K562 (cell line): ENCODE data around the gene KCNA2. TPM values are rescaled to one million over a fixed set of nuclear protein-coding genes. Genes with fewer than 3 reads are reported as not detected.

Experiments
- ARID1B ChIP-seq: fragments of 450-650 bp; IDR thresholded peaks from 2 replicates; pipeline ENCODE4 v1.6.1; 2016; ENCODE audit warnings: antibody characterized with exemption, mild to moderate bottlenecking, inconsistent platforms
- CSDE1 ChIP-seq, 2 experiments: fragments of 450-650 bp; IDR thresholded peaks; 2 replicates each; pipeline ENCODE4 v1.6.1; 2016; ENCODE audit warnings: mild to moderate bottlenecking in 1 of 2
- HDAC3 ChIP-seq: fragments of 450-650 bp; IDR thresholded peaks from 2 replicates; pipeline ENCODE4 v1.6.1; 2018; ENCODE audit warnings: borderline replicate concordance, mild to moderate bottlenecking, moderate library complexity; ENCODE audit not compliant: partially characterized antibody
- MYBL2 ChIP-seq, 2 experiments: fragments of 450-650 bp in 1 of 2; sonication (generic) in 1 of 2; formaldehyde crosslinking in 1 of 2; IDR thresholded peaks; 2 replicates each; pipeline versions ENCODE4 v1.6.1 to v1.8.1; 2017 to 2022; ENCODE audit warnings: borderline replicate concordance in 1 of 2, inconsistent platforms in 1 of 2, low read depth in 1 of 2, mild to moderate bottlenecking in 1 of 2, missing genetic modification reagents in 1 of 2, moderate library complexity in 1 of 2
- NR2F6 ChIP-seq: fragments of 450-650 bp; formaldehyde crosslinking; IDR thresholded peaks from 2 replicates; pipeline ENCODE4 v1.4.0; 2020; ENCODE audit warnings: mild to moderate bottlenecking
- NRF1 ChIP-seq, 2 experiments: fragments of 450-650 bp; IDR thresholded peaks in 1 of 2; conservative IDR thresholded peaks in 1 of 2; 2 replicates each; pipeline ENCODE4 v1.6.1; 2014; ENCODE audit warnings: mild to moderate bottlenecking in 2 of 2
- SFPQ ChIP-seq: fragments of 200-400 bp; formaldehyde crosslinking; IDR thresholded peaks from 2 replicates; pipeline ENCODE4 v1.6.1; 2017; ENCODE audit warnings: mild to moderate bottlenecking, low read depth, low read length, moderate library complexity
- TBL1XR1 ChIP-seq, 2 experiments: IDR thresholded peaks; 2 replicates each; pipeline ENCODE4 v1.6.1; 2012; ENCODE audit warnings: improper control_type of control experiment in 2 of 2, low read length in 2 of 2, mild to moderate bottlenecking in 1 of 2
- TCF7 ChIP-seq: sonication (generic); IDR thresholded peaks from 2 replicates; pipeline ENCODE4 v1.6.1; 2016; ENCODE audit warnings: antibody characterized with exemption, borderline replicate concordance
- ZC3H4 ChIP-seq: sonication (generic); formaldehyde crosslinking; IDR thresholded peaks from 2 replicates; pipeline ENCODE4 v1.9.0; 2021; ENCODE audit warnings: missing genetic modification reagents, borderline replicate concordance
- ZFPM2 ChIP-seq: fragments of 250-450 bp; sonication (Bioruptor Pico); IDR thresholded peaks from 2 replicates; pipeline ENCODE4 v1.5.1; 2022; ENCODE audit warnings: mild to moderate bottlenecking
- ZNF165 ChIP-seq: fragments of 250-450 bp; sonication (Bioruptor Pico); IDR thresholded peaks from 2 replicates; pipeline ENCODE4 v1.4.0; 2020; ENCODE audit warnings: borderline replicate concordance
- ZNF408 ChIP-seq: fragments of 250-450 bp; sonication (Bioruptor Pico); IDR thresholded peaks from 2 replicates; pipeline ENCODE4 v1.4.0; 2020; ENCODE audit warnings: low read depth, mild to moderate bottlenecking, moderate library complexity
- polyA plus RNA-seq, 8 experiments: library from polyadenylated mRNA; depleted of rRNA in 4 of 8; stranded (reverse) in 5 of 8; unstranded in 3 of 8; fragments of >200 nt; fragmentation: Nextera tagmentation in 2 of 8; fragmentation: Illumina TruSeq in 1 of 8; extraction: Ambion mirVana in 2 of 8; extraction: Trizol in 1 of 8; gene quantifications; 2 replicates each; pipeline versions ENCODE4 v1.2.1 to v1.2.3, GENCODE V29; 2011 to 2014; ENCODE audit warnings: inconsistent platforms in 1 of 8, missing spikeins in 1 of 8
- total RNA-seq, 7 experiments: library from RNA; depleted of rRNA in 6 of 7; stranded (reverse); fragments of >200 nt in 6 of 7; fragmentation: Illumina TruSeq in 2 of 7; extraction: Trizol in 2 of 7; gene quantifications; 2 replicates each; pipeline versions ENCODE4 v1.2.1 to v1.2.3, GENCODE V29; 2011 to 2021; ENCODE audit warnings: low replicate concordance in 1 of 7
- TF ChIP-seq, protein P1 (sequence below): fragments of 250-450 bp; sonication (Bioruptor Pico); IDR thresholded peaks from 2 replicates; pipeline ENCODE4 v1.8.0; 2022; ENCODE audit warnings: inconsistent platforms, mild to moderate bottlenecking, moderate library complexity, borderline replicate concordance
- TF ChIP-seq, protein P2 (sequence below): fragments of 250-450 bp; sonication (Bioruptor Pico); IDR thresholded peaks from 2 replicates; pipeline ENCODE4 v1.5.0; 2021
- TF ChIP-seq, protein P3 (sequence below): sonication (generic); formaldehyde crosslinking; IDR thresholded peaks from 2 replicates; pipeline ENCODE4 v1.8.1; 2022; ENCODE audit warnings: missing genetic modification reagents
- TF ChIP-seq, protein P4 (sequence below): sonication (generic); formaldehyde crosslinking; IDR thresholded peaks from 2 replicates; pipeline ENCODE4 v1.8.1; 2023; ENCODE audit warnings: mild to moderate bottlenecking, missing genetic modification reagents
- TF ChIP-seq, protein P5 (sequence below): sonication (generic); formaldehyde crosslinking; IDR thresholded peaks from 2 replicates; pipeline ENCODE4 v1.8.1; 2023; ENCODE audit warnings: mild to moderate bottlenecking, missing genetic modification reagents, moderate library complexity

KCNA2 gene
- total and polyA plus RNA-seq, 9 of the 15 experiments (the other 6 are each of a cell fraction or from before 2014, with no cell fraction given), result not detected

DNA sequence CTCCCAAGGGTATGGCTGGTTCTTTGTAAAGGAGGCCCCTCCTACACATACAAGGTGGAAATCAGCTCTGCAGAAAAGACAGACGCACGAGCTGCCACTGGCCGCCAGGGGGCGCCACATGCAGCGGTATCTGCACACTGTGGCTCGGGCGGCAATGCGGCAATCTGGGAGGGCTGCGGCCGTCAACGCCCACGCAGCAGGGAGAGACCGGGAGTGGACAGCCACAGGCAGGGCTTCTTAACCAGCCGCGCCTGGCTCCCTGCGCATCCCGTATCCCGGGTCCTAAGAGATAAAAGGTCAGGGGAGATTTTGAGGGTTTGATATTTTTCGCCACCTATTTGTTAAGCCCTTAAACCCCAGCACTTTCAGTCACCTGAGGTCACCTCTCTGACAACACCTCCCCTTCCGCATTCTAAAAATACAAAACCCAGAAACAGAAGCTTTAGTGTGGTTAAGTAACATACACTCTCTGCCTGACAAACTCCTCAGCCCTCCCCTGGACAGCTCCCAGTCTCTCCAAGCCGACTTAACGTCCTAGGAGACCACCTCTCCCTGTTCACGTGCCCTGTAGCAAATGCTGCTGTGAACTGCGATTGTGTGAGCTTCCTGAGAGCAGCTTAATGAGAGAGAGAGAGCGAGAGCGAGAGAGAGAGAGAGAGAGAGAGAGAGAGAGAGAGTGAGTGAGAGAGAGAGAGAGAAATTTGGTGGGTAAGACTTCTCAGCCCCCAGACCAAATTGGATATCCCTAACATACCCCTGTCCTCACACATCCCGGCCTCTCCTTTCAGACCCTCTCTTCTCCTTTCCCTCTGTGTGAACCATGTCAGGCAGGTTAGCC, 13.5 kb upstream of the KCNA2 start (continued):
- TF ChIP-seq, protein P1, sequence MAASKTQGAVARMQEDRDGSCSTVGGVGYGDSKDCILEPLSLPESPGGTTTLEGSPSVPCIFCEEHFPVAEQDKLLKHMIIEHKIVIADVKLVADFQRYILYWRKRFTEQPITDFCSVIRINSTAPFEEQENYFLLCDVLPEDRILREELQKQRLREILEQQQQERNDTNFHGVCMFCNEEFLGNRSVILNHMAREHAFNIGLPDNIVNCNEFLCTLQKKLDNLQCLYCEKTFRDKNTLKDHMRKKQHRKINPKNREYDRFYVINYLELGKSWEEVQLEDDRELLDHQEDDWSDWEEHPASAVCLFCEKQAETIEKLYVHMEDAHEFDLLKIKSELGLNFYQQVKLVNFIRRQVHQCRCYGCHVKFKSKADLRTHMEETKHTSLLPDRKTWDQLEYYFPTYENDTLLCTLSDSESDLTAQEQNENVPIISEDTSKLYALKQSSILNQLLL (CRISPR knock-in tag), result no peak
- no peak for TF ChIP-seq ZFPM2
- TF ChIP-seq, protein P2, sequence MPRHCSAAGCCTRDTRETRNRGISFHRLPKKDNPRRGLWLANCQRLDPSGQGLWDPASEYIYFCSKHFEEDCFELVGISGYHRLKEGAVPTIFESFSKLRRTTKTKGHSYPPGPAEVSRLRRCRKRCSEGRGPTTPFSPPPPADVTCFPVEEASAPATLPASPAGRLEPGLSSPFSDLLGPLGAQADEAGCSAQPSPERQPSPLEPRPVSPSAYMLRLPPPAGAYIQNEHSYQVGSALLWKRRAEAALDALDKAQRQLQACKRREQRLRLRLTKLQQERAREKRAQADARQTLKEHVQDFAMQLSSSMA (CRISPR knock-in tag), result no peak
- no peak for TF ChIP-seq ZC3H4 (CRISPR knock-in tag)
- TF ChIP-seq NRF1 (conservative IDR thresholded peaks at IDR 0.05 in 1 of 2, IDR thresholded peaks at IDR 0.05 in 1 of 2), result peak; percentile 79 to 82
- TF ChIP-seq, protein P3, sequence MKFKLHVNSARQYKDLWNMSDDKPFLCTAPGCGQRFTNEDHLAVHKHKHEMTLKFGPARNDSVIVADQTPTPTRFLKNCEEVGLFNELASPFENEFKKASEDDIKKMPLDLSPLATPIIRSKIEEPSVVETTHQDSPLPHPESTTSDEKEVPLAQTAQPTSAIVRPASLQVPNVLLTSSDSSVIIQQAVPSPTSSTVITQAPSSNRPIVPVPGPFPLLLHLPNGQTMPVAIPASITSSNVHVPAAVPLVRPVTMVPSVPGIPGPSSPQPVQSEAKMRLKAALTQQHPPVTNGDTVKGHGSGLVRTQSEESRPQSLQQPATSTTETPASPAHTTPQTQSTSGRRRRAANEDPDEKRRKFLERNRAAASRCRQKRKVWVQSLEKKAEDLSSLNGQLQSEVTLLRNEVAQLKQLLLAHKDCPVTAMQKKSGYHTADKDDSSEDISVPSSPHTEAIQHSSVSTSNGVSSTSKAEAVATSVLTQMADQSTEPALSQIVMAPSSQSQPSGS (CRISPR knock-in tag), result no peak
- TF ChIP-seq TBL1XR1 (IDR thresholded peaks at IDR 0.05; ENCODE audit: low read length in 2 of 2), result no peak
- no peak for TF ChIP-seq HDAC3
- no peak for TF ChIP-seq ZNF408 (CRISPR knock-in tag)
- TF ChIP-seq, protein P4, sequence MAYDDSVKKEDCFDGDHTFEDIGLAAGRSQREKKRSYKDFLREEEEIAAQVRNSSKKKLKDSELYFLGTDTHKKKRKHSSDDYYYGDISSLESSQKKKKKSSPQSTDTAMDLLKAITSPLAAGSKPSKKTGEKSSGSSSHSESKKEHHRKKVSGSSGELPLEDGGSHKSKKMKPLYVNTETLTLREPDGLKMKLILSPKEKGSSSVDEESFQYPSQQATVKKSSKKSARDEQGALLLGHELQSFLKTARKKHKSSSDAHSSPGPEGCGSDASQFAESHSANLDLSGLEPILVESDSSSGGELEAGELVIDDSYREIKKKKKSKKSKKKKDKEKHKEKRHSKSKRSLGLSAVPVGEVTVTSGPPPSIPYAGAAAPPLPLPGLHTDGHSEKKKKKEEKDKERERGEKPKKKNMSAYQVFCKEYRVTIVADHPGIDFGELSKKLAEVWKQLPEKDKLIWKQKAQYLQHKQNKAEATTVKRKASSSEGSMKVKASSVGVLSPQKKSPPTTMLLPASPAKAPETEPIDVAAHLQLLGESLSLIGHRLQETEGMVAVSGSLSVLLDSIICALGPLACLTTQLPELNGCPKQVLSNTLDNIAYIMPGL (CRISPR knock-in tag), result no peak
- no peak for TF ChIP-seq NR2F6 (CRISPR knock-in tag)
- TF ChIP-seq ZNF165, result no peak
- TF ChIP-seq, protein P5, sequence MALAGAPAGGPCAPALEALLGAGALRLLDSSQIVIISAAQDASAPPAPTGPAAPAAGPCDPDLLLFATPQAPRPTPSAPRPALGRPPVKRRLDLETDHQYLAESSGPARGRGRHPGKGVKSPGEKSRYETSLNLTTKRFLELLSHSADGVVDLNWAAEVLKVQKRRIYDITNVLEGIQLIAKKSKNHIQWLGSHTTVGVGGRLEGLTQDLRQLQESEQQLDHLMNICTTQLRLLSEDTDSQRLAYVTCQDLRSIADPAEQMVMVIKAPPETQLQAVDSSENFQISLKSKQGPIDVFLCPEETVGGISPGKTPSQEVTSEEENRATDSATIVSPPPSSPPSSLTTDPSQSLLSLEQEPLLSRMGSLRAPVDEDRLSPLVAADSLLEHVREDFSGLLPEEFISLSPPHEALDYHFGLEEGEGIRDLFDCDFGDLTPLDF (CRISPR knock-in tag), result no peak
- TF ChIP-seq TCF7, result no peak
- no peak for TF ChIP-seq SFPQ
- no peak for TF ChIP-seq CSDE1 (IDR thresholded peaks at IDR 0.05)
- peak; percentile 46 for TF ChIP-seq ARID1B
- TF ChIP-seq MYBL2 (IDR thresholded peaks at IDR 0.05; ENCODE audit: low read depth), result no peak
- no peak for TF ChIP-seq MYBL2 (CRISPR knock-in tag; IDR thresholded peaks at IDR 0.05; ENCODE audit: borderline replicate concordance)
